HL-60/S4 treated with phorbol 12-myristate 13-acetate at 8.2 ng/mL for 4 days and 3 days (cell line): ENCODE measurements around the gene SRGAP1.
"Not testable (repeated sequence)": the region's sequence is repeated elsewhere in the genome, so short reads cannot be mapped to it uniquely, and the experiment has no call there.

Source experiments
- in situ Hi-C: fragments of 300-500 bp; cut with MboI; formaldehyde crosslinking; loops from 2 replicates; pipeline ENCODE4 v1.15.0; 2022; ENCODE audit warnings: low sequenced_read_pairs

SRGAP1 gene

GRCh38 chr12:63997198-63997597 is 152.7 kb downstream of the SRGAP1 start:
- in situ Hi-C loops, result no loop called here

GRCh38 chr12:63998584-63998983 is 154.1 kb downstream of the SRGAP1 start:
- in situ Hi-C loops, result no loop called here

- in situ Hi-C loops, result no loop called here
Measured at GRCh38 chr12:63999853-64000252, 155.4 kb downstream of the SRGAP1 start.

GRCh38 chr12:64001439-64001838 is 156.9 kb downstream of the SRGAP1 start:
- in situ Hi-C loops, result no loop called here

GRCh38 chr12:64004641-64005040 is 160.1 kb downstream of the SRGAP1 start:
- in situ Hi-C loops, result no loop called here

GRCh38 chr12:64006211-64006825 is 161.8 kb downstream of the SRGAP1 start:
- in situ Hi-C loops, result no loop called here

GRCh38 chr12:64007853-64008252 is 163.4 kb downstream of the SRGAP1 start:
- in situ Hi-C loops, result no loop called here

- in situ Hi-C loops, result no loop called here
Measured at GRCh38 chr12:64008596-64008995, 164.1 kb downstream of the SRGAP1 start.

- in situ Hi-C loops, result no loop called here
Measured at GRCh38 chr12:64009321-64010068, 165.0 kb downstream of the SRGAP1 start.

GRCh38 chr12:64010069-64010686 is 165.7 kb downstream of the SRGAP1 start:
- in situ Hi-C loops, result no loop called here

GRCh38 chr12:64016521-64016920 is 172.0 kb downstream of the SRGAP1 start:
- in situ Hi-C loops, result no loop called here

- in situ Hi-C loops, result not testable (repeated sequence)
Measured at GRCh38 chr12:64018116-64018515, 173.6 kb downstream of the SRGAP1 start.

- in situ Hi-C loops, result no loop called here
Measured at GRCh38 chr12:64018524-64018923, 174.0 kb downstream of the SRGAP1 start.

GRCh38 chr12:64019101-64019500 is 174.6 kb downstream of the SRGAP1 start:
- in situ Hi-C loops, result no loop called here

GRCh38 chr12:64019654-64020053 is 175.2 kb downstream of the SRGAP1 start:
- in situ Hi-C loops, result no loop called here

- in situ Hi-C loops, result no loop called here
Measured at GRCh38 chr12:64025174-64025958, 180.9 kb downstream of the SRGAP1 start.

GRCh38 chr12:64027311-64027710 is 182.8 kb downstream of the SRGAP1 start:
- in situ Hi-C loops, result no loop called here

GRCh38 chr12:64028541-64028940 is 184.0 kb downstream of the SRGAP1 start:
- in situ Hi-C loops, result no loop called here

GRCh38 chr12:64029013-64029857 is 184.7 kb downstream of the SRGAP1 start:
- in situ Hi-C loops, result no loop called here

- in situ Hi-C loops, result no loop called here
Measured at GRCh38 chr12:64030155-64030554, 185.7 kb downstream of the SRGAP1 start.
